ENCODE data around the gene ZDHHC24. TPM values are rescaled to one million over a fixed set of nuclear protein-coding genes. Genes with fewer than 3 reads are reported as not detected.

ZDHHC24 gene, protein sequence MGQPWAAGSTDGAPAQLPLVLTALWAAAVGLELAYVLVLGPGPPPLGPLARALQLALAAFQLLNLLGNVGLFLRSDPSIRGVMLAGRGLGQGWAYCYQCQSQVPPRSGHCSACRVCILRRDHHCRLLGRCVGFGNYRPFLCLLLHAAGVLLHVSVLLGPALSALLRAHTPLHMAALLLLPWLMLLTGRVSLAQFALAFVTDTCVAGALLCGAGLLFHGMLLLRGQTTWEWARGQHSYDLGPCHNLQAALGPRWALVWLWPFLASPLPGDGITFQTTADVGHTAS
- 10 to 100 TPM in 3 of 4 donors, 1 to 10 TPM in 1; 9.9 to 18.0 (median 14.7) TPM for total RNA-seq

DNA sequence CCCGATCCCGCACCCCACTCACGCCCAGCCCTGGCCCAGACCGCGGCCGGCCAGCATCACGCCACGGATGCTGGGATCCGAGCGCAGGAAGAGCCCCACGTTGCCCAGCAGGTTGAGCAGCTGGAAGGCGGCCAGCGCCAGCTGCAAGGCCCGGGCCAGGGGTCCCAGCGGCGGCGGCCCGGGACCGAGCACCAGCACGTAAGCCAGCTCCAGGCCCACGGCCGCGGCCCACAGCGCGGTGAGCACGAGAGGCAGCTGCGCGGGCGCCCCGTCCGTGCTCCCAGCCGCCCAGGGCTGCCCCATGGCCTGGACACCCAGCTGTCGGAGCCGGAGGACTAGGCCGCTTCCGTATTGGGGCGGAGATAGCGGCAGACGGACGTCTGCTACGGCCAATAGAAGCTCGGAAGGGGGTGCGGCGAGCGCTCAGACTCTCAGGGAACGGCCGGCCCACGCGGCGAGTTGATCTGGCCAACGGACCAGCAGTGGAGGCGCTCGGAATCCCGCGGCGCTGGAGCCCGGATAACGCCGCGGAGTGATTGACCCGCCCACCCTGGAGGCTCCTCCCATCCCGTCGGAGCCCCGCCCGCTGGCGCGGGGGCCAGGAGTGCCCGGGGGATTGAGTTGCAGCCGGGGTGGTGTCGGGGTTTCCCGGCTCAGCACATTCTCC lies at the start of gene ZDHHC24:
ZDHHC24 (minus strand) TSS at position 348 of the 667 bp plus-strand sequence; CDS start at position 303, 45 bp downstream.
- peak within 1 kb of the TSS; percentile 74 for H3K4me3 ChIP-seq (ENCODE audit: low read depth, poor library complexity, severe bottlenecking)
- peak; percentile 94 to 99 for DNase-seq (ENCODE audit: low spot score in 2 of 2)
- intact Hi-C loops (cut with DNase I; ENCODE audit: low total_unique reads): no loop called here
- WGBS, 2 donors: 0% methylated on average over 30 to 36 of the region's 71 CpGs
- TF ChIP-seq, protein P1, sequence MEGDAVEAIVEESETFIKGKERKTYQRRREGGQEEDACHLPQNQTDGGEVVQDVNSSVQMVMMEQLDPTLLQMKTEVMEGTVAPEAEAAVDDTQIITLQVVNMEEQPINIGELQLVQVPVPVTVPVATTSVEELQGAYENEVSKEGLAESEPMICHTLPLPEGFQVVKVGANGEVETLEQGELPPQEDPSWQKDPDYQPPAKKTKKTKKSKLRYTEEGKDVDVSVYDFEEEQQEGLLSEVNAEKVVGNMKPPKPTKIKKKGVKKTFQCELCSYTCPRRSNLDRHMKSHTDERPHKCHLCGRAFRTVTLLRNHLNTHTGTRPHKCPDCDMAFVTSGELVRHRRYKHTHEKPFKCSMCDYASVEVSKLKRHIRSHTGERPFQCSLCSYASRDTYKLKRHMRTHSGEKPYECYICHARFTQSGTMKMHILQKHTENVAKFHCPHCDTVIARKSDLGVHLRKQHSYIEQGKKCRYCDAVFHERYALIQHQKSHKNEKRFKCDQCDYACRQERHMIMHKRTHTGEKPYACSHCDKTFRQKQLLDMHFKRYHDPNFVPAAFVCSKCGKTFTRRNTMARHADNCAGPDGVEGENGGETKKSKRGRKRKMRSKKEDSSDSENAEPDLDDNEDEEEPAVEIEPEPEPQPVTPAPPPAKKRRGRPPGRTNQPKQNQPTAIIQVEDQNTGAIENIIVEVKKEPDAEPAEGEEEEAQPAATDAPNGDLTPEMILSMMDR (IDR thresholded peaks at IDR 0.05): no peak
- TF ChIP-seq POLR2A (IDR thresholded peaks at IDR 0.05): no peak

DNA sequence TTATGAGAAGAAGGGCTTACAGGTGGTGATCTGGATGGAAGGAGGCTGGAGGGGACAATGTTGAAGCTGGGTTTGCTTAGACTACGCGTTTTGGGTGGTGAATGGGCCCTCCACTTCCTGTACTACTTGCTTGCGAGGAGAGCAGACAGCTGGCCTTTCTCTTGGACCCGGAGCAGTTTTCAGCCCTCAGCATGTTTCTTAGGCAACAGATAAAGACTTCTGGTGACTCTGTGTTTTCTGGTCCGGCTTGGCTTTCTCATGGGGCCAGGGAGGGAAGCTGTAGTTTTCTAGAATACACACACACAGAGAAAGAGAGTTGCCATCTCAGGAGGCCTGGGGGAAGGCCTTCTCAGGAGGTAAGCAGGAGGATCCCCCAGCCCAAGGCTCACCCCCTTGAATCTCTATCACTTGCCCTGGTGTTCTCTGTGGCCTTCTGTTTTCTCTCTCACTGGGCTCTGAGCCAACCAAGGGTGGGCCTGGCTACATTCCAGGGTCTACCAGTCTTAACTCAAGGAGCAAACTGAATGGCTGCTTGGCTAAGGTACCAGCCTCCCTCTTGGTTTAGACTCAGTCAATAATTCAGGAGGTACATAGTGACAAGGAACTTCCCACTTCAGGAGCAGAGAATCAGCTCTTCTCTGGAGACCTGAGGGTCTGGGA lies 49.5 kb upstream of the ZDHHC24 start:
- TF ChIP-seq, protein P1 (IDR thresholded peaks at IDR 0.05): no peak
- TF ChIP-seq POLR2A (IDR thresholded peaks at IDR 0.05): no peak
- intact Hi-C loops (cut with DNase I; ENCODE audit: low total_unique reads): loop anchor here (10.0 kb wide), 1 partner anchor 79 kb away; the partner anchor contains the start of gene RBM4B
- no peak for DNase-seq (ENCODE audit: low spot score in 2 of 2)
- H3K4me3 ChIP-seq (ENCODE audit: low read depth, poor library complexity, severe bottlenecking): no peak overlapping the region
- WGBS, 2 donors: 68 to 78% methylated on average over 5 of the region's 5 CpGs

DNA sequence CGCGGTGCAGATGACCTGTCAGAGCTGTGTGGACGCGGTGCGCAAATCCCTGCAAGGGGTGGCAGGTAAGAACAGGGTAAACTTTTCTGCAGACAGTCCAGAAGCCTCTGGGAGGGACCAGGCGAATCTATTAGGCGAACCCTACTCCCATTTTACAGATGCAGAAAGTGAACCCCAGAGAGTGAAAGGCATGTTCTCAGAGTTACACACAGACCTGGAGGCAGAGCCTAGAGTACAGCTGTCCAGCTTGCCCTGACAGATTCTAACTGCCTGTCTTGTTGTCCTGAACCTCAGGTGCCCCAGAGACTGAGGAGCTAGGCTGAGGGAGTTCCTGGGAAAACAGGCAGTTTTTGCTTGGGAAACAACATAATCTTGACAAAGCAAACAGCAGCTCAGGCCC lies 47.8 kb upstream of the ZDHHC24 start:
- no peak for DNase-seq (ENCODE audit: low spot score in 2 of 2)
- TF ChIP-seq, protein P1 (IDR thresholded peaks at IDR 0.05): no peak
- no peak for TF ChIP-seq POLR2A (IDR thresholded peaks at IDR 0.05)
- intact Hi-C loops (cut with DNase I; ENCODE audit: low total_unique reads): loop anchor here (10.0 kb wide), 1 partner anchor 81 kb away; the partner anchor contains the start of gene RBM4B
- WGBS, 2 donors: 62 to 67% methylated on average over 7 of the region's 7 CpGs
- peak overlapping the region; percentile 78 for H3K4me3 ChIP-seq (ENCODE audit: low read depth, poor library complexity, severe bottlenecking)

DNA sequence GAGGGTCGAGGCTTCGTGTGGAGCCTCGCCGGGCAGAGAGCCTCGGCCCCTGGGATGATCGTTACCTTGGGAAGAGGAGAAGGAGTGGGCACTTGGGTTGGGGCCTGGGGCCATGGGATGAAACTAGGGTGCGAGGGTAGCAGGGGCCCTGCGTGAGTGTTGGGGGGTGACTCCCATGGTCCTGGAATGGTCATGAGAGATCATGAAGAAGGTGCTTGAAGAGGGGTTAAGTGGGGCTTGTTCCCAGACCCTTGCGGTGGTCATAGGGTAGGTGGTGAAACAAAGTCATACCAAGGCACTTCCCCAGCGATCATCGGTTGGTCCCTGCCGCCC lies 47.4 kb upstream of the ZDHHC24 start:
- no peak for TF ChIP-seq POLR2A (IDR thresholded peaks at IDR 0.05)
- TF ChIP-seq, protein P1 (IDR thresholded peaks at IDR 0.05): no peak
- 9 to 10% methylated on average over 12 of the region's 12 CpGs for WGBS, 2 donors
- H3K4me3 ChIP-seq (ENCODE audit: low read depth, poor library complexity, severe bottlenecking): peak overlapping the region; percentile 78
- intact Hi-C loops (cut with DNase I; ENCODE audit: low total_unique reads): loop anchor here (10.0 kb wide), 1 partner anchor 82 kb away; the partner anchor contains the start of gene RBM4B
- DNase-seq (ENCODE audit: low spot score in 2 of 2): no peak

DNA sequence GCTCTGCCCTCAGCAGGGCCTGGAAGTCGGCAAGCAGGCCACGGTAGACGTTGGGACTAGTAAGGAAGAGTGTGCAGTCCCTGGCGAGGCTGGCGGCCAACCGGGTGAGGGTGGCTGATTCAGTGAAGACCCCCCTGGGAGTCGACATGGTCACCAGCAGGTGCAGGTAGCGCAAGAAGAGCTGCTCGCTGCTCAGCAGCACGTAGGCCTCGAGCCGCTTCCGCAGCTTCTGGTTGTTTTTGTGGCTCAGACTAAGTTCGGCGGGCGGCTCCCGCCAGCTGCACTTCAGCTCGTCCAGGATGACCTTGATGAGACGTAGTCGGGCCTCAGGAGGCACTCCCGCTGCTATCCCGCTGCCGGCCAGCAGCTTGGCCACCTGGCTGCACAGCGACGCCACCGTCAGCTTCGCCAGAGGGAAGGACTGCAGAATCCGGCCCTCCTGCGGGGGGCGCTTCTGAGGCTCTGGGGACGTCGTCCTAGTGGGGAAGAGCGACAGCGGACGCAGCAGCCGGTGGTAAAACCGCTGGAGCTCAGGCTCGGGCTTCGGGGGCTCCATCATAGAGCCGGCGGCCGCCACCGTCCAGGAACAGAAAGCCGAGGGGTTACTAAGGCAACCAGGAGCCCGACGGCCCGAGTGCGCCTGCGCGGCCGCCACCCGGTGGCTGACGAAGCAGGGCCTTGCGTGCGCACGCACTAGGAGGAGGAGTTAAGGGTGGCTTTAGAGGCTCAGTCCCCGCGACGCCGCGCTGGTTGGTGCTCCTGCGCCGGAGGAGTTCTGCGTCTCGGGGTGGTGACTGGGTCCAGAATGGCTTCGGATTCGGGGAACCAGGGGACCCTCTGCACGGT lies 46.8 kb upstream of the ZDHHC24 start, which contains the start of the genes CCDC87 and CCS:
CCDC87 (minus strand) TSS at position 607 of the 846 bp plus-strand sequence; CDS start at position 559, 48 bp downstream.
CCS (plus strand) TSS at position 729 of the 846 bp plus-strand sequence; CDS start at position 806, 77 bp downstream.
- peak; percentile 95 to 99 for DNase-seq (ENCODE audit: low spot score in 2 of 2)
- WGBS, 2 donors: 15 to 22% methylated on average over 52 to 66 of the region's 68 CpGs
- peak within 1 kb of the TSS; percentile 78 for H3K4me3 ChIP-seq (ENCODE audit: low read depth, poor library complexity, severe bottlenecking)
- intact Hi-C loops (cut with DNase I; ENCODE audit: low total_unique reads): loop anchor here (10.0 kb wide), 1 partner anchor 82 kb away; the partner anchor contains the start of gene RBM4B
- no peak for TF ChIP-seq POLR2A (IDR thresholded peaks at IDR 0.05)
- TF ChIP-seq, protein P1 (IDR thresholded peaks at IDR 0.05): no peak

Measured in lower leg skin (tissue), 4 donors.